Measurements from ENCODE around the gene EIF4G3.

DNA sequence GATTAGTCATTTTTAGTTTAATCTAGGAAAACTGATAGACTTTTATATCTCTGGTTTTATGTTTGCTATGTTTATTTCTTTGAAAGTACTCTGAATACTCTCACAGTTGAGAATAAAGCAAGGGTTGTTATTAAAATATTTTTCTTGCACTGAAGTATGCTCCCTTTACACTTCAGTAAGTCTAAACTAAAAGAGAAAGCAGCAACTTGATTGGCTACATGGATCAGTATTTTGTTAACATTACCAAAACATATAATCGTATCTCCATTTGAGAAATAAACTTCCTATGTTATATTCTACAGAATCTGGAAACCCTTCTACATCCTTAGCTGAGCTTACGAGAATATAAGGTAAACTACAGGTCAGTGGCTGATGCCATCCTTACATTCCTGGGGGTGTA lies 240.1 kb downstream of the EIF4G3 start:
- TF ChIP-seq, protein P1, sequence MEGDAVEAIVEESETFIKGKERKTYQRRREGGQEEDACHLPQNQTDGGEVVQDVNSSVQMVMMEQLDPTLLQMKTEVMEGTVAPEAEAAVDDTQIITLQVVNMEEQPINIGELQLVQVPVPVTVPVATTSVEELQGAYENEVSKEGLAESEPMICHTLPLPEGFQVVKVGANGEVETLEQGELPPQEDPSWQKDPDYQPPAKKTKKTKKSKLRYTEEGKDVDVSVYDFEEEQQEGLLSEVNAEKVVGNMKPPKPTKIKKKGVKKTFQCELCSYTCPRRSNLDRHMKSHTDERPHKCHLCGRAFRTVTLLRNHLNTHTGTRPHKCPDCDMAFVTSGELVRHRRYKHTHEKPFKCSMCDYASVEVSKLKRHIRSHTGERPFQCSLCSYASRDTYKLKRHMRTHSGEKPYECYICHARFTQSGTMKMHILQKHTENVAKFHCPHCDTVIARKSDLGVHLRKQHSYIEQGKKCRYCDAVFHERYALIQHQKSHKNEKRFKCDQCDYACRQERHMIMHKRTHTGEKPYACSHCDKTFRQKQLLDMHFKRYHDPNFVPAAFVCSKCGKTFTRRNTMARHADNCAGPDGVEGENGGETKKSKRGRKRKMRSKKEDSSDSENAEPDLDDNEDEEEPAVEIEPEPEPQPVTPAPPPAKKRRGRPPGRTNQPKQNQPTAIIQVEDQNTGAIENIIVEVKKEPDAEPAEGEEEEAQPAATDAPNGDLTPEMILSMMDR (IDR thresholded peaks at IDR 0.05) = no peak
- TF ChIP-seq POLR2A (IDR thresholded peaks at IDR 0.05) = no peak
